Measurements from ENCODE around the gene HAUS7.

The HAUS7 gene

GRCh38 chrX:153450949-153451277 is 19.5 kb downstream of the HAUS7 start:
- no peak for DNase-seq

- no peak for DNase-seq
These were observed 20.0 kb downstream of the HAUS7 start for GRCh38 chrX:153450114-153450948.

- DNase-seq, result no peak
These were observed 20.8 kb downstream of the HAUS7 start for GRCh38 chrX:153449368-153450113.

GRCh38 chrX:153448556-153449367 is 21.6 kb downstream of the HAUS7 start:
- DNase-seq, result no peak

- DNase-seq, result no peak
These were observed 22.8 kb downstream of the HAUS7 start for GRCh38 chrX:153447581-153447960.

- no peak for DNase-seq
These were observed 23.3 kb downstream of the HAUS7 start for GRCh38 chrX:153446950-153447580.

DNA sequence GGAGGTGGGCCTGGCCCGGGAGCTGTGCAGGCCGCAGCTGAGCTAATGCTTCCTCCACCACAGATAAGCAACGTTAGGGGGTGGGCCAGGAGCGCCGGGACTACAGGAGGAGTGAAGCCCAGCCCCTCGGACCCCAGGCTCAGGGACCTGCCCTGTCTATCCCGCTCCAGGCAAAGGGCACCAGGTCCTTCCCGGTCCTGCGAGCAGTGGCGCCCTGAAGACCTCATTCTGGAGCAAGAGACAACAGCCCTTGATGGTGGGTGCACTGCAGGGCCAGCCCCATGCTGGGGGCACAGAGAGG is 23.8 kb downstream of the HAUS7 start:
- DNase-seq, result no peak

DNA sequence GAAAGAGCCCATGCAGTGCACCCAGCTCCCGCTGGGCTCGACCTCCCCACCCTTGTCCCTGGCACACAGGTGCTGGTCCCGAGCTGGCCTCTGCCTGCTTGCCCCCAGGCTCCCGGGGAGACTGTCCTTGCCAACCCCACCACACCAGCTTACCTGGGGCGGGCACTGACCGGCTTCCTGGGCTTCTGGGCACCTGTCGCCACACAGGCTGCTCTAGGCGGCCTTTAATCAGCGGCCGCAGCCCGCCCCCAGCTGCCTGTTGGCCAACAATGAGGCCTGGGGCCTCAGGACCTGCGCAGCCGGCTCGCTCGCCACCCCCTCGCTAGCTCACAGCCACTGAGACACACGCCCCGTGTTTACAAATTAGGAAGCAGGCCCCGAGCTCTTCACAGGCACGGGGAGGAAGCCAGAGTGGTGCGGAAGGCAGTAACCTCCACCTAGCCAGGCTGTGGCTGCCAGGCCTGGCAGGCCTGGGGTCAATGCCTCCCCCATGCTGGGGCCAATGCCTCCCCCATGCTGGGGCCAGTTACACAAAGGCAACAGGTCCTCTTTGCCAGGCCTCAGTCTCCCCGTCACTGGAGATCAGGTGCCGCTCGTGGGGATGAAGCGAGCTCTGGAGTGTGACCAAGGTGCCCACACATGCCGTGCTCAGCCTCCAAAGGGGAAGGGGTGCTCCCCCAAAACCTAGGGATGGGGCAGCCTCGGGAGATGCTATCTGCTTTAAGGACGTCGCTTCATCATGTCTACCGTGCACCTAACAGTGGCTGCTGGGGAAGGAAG is 24.3 kb downstream of the HAUS7 start, which contains the start of gene TREX2:
Gene TREX2, minus strand, starts transcription at position 201 of the 780 bp plus-strand sequence. CDS start 626 bp downstream, outside the sequence.
- DNase-seq, result no peak

DNA sequence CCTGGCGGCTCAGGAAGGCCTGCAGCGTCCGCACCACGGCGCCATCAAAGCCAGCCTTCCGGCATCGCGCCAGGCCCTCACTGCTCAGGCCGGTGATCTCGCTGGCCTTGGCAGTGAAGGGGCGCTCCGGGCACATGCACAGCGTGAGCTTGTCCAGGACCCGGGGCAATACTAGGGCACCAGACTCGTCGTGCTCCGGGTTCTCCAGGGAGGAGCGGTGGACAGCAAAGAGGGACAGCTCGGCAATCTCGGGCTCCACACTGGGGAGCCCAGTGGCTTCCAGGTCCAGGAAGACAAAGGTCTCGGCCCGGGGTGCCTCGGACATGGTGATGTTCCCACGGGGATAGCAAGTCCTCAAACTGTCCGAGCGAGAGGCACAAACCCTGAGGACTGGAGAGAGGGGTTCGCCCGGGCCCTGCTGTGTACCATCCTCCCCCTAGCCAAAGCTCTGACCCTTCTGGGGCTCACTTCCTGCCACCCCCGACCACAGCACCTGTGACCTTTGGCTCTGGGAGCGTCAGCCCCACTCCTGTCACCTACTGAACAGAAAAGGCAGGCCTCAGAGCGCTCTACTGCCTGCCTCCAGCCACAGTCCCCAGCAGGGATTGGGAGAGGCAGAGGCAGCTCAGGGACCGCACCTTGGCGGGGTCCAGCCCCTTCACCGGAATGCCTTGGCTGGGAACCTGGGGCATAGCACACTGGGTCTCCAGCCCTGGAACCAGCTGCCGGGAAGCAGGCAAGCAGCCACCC is 25.1 kb downstream of the HAUS7 start:
- DNase-seq, result no peak

GRCh38 chrX:153444333-153445011 is 25.9 kb downstream of the HAUS7 start:
- no peak for DNase-seq

- no peak for DNase-seq
These were observed 26.7 kb downstream of the HAUS7 start for GRCh38 chrX:153443476-153444332.

- no peak for DNase-seq
These were observed 27.9 kb downstream of the HAUS7 start for GRCh38 chrX:153442463-153442862.

DNA sequence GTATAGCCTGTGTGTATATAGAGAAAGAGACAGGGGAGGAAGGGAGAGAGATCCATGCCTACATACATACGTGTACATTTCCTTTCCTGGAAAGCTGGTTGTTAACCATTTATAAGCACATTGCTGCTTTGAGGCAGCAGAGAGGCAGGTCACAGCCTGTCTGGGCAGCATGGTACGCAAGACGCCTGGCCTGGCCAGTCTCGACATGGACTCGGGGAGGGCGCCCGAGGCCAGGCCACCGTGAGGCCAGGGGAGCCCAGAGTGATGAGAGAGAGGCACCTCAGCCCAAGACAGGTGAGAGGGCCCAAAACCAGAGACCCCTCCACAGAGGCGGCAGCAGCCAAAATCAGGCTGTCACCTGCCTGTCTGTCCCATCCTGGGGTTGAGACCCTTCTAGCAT is 28.4 kb downstream of the HAUS7 start:
- DNase-seq, result no peak

- DNase-seq, result no peak
These were observed 29.1 kb downstream of the HAUS7 start for GRCh38 chrX:153441296-153441695.

DNA sequence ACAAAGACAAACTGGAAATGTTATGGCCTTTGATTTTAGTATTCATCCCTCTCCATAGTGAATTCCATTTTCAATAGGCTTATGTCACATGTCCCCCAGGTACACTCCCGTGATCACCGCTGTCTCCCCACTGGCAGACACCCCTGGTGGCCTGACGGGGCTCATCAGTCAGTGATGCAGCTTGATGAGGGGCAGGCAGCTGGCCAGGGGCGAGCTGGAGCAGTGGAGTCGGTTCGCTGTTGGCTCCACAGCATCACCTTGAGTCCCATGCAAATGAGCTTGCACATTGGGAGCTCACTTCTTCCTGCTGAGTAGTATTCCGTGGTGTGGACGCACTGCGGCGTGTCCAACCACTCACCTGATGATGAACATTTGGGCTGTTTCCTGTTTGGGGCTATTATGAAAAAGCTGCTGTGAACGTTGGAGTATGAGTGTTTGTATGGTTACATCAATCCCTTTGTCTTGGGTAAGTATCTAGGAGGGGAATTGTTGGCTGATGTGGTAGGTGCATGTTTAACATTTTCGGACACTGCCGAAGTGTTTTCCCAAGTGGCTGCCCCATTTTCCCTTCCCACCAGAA is 29.7 kb downstream of the HAUS7 start:
- DNase-seq, result no peak

DNA sequence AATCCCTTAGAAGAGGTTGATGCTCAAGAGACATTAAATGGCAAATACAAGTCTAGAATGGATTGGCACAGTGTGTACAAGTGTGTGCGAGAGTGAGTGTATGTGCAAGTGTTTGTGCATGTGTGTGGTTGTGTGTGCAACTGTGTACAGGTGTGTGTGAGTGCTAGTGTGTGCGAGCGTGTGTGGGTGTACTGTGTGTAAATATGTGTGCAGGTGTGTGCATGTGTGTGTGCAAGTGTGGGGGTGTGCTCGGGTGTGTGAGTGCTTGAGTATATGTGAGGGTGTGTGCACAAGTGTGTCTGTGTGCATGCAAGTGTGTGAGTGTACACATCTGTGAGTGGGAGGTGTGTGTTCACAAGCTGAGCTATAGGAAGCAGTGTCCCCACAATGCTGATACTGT is 30.4 kb downstream of the HAUS7 start:
- DNase-seq, result no peak

DNA sequence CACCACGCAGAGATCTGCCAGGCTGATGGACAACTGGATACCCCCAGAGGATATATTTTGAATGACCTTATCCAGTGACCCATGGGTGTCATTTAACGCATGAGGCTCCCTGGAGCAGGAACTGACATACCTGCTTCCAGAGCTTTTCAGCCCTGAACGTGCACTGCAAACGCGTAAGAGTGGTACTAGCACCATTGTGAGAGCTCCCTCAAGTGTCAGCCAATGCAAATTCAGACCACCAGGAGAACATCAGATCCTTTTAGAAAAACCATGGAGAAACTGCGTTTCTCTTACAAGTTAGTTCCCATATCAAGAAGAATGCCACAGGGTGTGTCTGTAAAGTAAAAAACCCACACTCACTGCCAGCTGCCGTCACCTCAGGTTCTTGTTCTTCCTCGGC is 31.8 kb downstream of the HAUS7 start:
- no peak for DNase-seq

DNA sequence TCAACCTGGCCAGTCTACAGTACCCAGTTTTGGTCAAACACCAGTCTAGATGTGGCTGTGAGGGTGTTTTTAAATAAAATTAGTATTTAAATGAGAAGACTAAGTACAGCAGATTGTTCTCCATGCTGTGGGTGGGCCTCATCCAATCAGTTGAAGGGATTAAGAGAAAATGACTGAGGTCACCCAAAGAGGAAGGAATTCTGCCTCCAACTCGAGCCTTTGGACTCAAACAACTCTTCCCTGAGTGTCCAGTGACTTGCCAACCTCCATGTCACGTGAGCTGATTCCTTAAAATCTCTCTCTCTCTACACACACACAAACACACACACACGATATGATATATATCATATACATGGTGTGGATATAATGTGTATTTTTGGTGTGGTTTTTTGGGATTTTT is 34.5 kb downstream of the HAUS7 start:
- DNase-seq, result no peak

GRCh38 chrX:153434801-153435200 is 35.6 kb downstream of the HAUS7 start:
- DNase-seq, result no peak

Data from NCI-H748 treated with DMSO at 0.1 percent for 48 hours (cell line).